HG03159 (cell line): ENCODE measurements around the gene NAGS.
"Not testable (repeated sequence)": the region's sequence is repeated elsewhere in the genome, so short reads cannot be mapped to it uniquely, and the experiment has no call there.

Experiments used
- ATAC-seq: cut with Tn5 transposase; IDR thresholded peaks from one replicate; pipeline ENCODE4 v1.9.1; 2021; ENCODE audit warnings: mild to moderate bottlenecking, moderate library complexity; ENCODE audit not compliant: unreplicated experiment

NAGS gene, protein sequence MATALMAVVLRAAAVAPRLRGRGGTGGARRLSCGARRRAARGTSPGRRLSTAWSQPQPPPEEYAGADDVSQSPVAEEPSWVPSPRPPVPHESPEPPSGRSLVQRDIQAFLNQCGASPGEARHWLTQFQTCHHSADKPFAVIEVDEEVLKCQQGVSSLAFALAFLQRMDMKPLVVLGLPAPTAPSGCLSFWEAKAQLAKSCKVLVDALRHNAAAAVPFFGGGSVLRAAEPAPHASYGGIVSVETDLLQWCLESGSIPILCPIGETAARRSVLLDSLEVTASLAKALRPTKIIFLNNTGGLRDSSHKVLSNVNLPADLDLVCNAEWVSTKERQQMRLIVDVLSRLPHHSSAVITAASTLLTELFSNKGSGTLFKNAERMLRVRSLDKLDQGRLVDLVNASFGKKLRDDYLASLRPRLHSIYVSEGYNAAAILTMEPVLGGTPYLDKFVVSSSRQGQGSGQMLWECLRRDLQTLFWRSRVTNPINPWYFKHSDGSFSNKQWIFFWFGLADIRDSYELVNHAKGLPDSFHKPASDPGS

DNA sequence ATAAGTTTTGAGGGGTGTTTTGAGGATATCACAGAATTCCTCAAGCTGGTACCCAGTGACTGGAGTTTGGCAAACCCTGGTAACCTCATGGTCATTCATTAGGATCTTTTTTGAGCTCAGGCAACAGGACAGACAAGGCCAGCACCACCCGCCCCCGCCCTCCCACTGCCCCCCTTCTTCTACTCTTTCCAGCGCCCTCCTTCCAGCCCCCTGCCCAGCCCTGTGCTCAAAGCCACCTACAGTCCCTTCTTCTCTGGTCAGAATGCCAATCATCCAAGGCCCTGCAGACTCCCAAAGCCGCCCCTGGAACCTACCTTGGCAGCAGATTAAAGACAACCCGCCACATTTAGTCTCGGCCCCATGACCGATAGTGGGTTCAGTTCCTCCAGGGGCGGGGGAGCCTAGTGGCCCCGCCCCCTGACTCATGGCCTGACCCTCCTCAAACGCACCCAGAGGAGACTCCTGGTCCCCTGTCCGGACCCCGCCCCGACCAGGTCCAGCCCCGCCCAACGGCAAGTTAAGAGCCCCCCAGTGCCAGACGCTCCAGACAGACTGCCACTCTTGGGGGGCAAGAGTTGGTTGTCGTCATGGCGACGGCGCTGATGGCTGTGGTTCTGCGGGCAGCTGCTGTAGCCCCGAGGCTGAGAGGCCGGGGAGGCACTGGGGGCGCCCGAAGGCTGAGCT is at the start of gene NAGS:
TSS of gene NAGS (plus strand) at position 546 of the 684 bp plus-strand sequence. CDS start at position 588, 42 bp downstream.
- ATAC-seq: no peak

DNA sequence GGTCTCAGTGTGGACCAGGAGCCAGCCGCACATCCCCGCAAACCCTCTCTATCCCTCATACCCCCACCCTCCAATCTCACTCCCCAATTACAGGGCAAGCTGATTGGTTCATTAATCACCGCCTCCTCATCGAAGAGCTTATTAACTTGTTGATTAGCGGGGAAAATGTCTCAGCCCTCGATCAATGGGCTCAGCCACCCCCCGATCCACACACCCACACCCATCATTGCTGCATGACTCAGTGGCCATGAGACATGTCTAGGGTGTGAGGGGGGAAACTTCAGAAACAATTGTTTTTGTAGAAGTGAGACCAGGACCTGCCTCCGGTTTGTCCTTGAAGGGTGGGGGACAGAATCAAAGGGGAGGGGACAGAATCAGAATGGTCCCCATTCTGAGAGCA is 48.2 kb upstream of the NAGS start:
- no peak for ATAC-seq

DNA sequence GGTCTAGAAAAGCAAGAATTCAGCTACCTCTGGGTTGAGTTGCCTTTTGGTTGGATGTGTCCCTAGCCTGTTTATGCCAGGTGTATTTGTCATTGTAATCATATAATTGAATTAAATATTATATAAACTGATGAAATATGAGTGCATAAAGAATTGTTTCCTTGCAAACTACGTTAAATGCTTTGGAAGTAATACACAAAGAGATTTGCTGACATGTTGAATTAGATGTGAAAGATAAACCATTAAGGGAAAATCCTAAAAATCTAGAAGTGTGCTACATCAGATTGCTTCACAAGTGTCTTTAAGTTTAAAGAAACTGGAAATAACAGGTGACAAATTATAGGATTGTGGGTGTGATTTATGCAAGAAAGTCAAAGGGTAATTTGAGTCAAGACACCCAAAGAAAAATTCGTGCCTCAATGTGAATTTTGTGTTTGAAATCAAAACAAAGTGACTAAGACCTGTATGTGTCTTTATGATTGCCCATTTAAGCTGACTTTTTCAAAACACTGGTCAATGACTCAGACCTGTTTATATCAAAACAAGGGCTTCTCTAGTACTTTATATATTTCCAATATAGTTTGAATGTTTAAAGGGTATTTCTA is 45.6 kb upstream of the NAGS start:
- no peak for ATAC-seq

DNA sequence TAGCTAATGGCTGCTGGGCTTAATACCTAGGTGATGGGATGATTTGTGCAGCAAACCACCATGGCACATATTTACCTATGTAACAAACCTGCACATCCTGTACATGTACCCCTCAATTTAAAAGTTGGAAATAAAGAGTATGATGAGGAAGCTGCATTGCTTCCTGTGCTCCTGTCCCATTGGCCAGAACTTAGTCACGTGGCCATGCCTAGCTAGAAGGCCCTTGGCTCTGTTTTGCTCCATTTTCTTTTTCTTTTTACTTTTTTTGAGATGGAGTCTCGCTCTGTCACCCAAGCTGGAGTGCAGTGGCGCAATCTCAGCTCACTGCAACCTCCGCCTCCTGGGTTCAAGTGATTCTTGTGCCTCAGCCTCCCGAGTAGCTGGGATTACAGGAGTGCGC is 43.1 kb upstream of the NAGS start:
- not testable (repeated sequence) for ATAC-seq

DNA sequence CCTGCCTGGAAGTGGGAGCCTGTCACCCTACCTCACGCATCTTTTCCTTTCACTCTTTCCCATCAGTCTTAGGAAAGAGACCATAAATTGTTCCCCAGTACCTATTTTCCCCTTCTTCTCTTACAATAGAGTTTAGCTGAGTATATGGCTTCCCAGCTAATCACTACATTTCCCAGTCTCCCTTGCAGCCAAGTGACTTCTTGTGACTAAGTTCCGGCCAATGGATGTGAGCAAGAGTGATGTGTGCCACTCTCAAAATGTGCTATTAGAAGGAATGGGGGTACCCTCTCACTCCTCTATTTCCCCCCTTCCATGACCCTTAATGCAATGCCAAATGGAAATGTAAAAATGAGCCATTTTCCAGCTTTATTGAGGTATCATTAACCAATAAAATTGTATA is 42.5 kb upstream of the NAGS start:
- no peak for ATAC-seq

DNA sequence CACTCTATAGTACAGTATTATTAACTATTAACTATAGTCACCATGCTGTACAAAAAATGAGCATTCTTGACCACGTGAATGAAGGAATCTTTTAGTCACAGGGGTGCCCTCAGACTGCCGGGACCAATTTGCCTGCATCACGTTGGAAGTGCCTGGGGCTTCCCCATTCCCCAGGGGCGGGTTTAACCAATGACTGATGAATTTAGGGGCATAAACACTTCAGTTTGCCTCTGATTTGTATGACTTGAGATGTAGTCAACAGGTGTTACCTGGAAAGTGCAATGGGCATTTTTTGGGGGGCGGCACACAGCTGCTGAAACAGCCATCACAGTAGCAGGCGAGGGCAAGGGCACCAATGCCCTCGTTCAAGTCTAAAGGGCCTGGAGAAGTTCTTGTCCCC is 41.9 kb upstream of the NAGS start:
- ATAC-seq: no peak

DNA sequence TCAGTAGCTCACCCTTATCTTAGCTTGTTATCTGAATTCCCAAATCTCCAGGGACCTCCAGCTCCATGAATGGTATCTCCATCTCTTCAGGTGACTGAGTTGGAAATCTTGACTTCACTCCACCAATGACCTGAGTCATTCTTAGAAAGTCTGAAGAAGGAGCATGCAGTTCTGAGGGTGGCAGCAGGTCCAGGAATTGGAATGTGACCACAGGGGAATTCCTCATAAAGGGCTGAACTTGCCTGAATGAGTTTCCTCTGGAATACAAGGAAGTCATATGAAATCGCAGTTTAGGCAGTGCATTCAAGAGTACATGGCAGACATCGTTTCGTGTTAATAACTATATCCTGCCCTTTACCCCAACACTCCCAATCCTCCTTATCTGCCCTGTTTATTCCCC is 38.1 kb upstream of the NAGS start:
- no peak for ATAC-seq

DNA sequence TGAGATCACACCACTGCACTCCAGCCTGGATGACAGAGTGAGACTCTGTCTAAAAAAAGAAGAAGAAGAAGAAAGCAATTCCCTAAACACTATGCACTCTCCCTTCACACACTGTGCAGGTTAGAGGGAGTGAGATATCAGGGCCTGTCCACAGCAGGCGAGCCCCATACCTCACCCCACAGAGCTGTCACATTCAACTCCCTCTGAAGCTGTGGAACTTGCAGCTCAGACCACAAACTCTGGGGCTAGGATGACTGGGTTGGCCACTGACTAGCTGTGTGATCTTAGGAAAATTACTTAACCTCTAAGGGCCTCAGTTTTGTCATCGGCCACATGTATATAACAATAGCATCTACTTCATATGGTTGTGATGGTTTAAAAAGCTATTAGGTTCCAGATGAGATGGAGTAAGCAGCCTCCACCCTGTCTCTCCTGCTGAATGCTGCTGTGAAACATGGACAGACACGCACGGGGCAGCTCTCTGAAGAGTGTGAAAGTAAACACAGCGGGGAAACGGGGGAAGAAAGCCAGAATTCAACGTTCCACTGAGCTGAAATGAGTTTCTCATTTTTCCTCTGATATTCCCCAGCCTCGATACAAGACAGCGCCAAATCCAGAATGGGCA is 37.1 kb upstream of the NAGS start:
- ATAC-seq: no peak

DNA sequence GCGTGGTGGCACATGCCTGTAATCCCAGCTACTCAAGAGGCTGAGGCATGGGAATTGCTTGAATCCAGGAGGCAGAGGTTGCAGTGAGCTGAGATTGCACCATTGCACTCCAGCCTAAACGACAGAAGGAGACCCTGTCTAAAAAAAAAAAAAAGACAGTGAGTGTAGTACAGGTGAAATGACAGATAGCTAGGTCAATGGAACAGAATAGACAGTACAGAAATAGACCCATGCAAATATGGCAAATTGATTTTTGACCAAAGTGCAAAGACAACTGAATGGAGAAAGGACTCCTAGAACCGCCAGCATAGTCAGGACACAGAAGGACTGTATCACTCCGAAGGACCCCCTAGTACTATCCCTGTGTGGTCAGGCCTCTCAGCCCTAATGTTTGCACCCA is 34.1 kb upstream of the NAGS start:
- no peak for ATAC-seq

DNA sequence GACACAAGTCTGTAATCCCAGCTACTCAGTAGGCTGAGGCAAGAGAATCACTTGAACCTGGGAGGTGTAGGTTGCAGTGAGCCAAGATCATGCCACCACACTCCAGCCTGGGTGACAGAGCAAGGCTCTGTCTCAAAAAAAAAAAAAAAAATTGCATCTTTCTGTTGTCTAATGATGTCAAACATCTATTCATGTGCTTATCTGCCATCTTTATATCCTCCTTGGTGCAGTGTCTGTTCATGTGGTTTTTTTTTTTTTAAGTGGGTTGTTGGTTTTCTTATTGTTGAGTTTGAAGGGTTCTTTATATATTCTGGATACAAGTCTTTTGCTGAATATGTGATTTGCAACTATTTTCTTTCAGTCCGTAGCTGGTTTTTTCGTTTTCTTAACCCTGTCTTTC is 33.0 kb upstream of the NAGS start:
- ATAC-seq: not testable (repeated sequence)

DNA sequence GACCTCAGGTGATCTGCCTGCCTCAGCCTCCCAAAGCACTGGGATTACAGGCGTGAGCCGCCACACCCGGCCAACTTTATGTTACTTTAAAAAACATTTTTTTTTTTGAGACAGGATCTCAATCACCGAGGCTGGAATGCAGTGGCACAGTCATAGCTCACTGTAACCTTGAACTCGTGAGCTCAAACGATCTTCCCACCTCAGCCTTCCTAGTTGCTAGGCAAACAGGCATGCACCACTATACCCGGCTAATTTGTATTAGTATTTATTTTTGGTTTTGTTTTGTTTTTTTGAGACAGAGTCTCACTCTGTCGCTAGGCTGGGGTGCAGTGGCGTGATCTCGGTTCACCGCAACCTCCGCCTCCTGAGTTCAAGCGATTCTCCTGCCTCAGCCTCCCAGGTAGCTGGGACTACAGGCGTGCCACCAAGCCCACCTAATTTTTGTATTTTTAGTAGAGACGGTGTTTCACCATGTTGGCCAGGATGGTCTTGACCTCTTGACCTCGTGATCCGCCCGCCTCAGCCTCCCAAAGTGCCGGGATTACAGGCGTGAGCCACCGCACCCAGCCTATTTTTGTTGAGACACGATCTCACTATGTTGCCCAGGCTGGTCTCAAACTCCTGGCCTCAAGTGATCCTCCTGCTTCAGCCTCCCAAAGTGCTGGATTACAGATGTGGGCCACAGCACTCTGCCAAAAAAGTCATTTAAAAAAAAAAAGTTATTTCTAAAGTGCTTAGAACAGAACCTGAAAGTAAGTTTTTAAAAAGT is 31.8 kb upstream of the NAGS start:
- ATAC-seq: not testable (repeated sequence)

DNA sequence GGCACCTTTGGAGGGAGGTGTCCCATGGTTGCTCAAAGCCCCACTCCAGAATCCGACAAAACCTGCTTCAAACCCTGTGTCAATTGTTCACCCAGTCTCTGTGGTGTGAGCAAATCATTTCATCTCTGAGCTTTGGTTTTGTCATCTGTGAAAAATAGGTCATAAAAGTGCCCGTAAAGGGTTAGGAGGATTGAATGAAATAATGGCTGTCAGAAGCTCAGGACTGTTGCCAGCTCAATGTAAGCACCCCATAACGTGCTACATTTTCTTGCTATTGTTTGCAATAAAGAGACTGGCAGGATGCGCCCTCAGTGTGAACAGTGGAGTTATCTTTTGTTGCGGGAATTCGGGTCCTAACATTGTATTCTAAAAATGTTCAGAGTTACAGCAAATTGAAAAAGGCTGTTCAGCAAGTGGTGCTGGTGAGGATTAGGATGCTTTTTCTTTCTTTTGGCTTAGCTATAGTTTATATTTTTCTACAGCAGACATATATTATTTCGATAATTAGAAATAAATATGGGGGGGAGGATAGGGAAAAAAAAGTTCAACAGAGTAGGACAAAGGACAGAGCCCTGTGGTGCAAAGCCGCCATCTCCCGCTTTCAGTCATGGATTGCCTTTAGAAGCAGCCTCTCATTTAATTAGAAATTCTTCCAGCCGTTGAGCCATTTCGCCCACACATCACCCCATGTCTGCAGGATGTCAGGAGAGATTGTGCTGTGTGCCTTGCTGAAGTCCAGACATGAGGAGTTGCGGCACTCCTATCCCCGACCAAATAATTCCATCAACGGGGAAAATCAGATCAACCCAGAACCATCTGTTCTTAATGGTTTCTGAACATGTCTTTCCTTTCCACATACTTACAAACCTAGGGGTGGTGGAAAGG is 29.8 kb upstream of the NAGS start:
- ATAC-seq: no peak

DNA sequence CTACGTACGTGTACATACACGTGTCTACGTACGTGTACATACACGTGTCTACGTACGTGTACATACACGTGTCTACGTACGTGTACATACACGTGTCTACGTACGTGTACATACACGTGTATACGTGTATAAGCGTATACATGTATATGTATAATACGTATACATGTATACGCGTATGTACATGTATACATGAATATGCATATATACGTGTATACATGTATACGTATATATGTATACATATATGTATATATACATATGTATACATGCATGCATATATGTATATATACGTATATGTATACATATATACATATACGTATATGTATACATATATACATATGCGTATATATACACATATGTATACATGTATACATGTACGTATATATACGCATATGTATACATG is 28.5 kb upstream of the NAGS start:
- no peak for ATAC-seq

DNA sequence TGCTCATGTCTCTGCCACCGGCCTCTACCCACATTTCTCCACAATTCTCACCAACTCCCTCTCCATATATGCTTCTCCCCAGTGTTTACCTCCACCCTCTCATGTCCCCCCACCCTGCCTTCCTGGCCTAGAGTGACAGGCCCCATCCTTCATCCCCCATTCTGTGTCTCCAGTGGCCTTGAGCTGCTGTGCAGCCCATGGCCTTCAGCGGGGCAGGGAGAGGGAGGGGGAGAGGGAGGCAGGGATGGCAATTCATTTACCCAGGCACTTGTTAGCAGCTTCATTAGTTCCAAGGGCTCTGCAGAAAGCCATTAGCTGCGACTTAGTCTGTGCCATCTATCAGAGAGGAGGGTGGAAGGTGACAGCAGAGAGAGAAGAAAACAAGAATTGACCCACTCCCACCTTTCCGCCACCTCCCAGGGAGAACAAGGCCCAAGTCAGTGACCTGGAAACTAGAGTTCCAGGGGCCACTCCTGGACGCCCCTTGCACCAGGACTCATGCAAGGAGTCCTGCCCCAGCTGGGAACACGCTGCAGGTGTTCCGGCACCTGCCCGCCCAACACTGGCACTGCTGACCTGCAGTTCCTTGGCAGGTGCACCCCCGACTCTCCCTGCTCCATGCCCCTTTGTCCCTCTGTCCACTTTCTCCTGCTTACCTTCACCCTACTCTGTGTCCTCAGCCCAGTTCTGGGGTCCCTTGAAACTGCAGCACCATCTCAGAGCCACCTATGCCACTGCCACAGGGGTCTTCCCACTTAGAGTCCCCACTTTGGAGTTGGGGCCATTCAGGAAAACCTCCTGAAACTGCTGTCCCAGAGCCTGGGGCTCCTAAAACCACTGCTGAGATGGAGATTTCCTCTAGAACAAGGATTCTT is 27.2 kb upstream of the NAGS start:
- no peak for ATAC-seq

DNA sequence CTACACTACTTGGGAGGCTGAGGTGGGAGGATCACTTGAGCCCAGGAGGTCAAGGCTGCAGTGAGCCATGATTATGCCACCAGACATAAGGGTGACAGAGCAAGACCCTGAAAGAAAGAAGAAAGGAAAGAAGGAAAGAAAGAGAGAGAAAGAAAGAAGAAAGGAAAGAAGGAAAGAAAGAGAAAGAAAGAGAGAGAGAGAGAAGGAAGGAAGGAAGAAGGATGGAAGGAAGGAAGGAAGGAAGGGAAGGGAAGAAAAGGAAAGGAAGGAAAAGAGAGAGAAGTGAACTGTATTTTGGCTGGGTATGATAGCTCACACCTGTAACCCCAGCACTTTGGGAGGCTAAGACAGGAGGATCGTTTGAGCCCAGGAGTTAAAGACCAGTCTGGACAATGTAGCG is 26.3 kb upstream of the NAGS start:
- no peak for ATAC-seq

DNA sequence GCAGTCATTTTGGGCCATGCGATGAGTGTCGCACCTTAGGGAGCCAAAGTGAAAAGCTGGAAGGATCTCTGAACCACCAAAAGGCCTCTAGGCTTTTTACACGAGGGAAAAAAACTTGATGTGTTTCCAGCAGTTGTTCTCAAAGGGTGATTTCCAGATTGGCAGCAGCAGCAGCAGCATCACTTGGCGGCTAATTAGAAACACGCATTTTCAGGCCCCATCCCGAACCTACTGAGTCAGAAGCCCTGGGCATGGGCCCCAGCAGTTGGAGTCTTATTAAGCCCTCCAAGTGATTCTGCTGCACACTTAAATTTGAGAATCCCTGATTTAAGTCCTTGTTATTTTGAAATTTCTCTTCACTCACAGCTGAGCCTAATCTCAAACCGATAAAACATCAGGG is 25.4 kb upstream of the NAGS start:
- no peak for ATAC-seq

DNA sequence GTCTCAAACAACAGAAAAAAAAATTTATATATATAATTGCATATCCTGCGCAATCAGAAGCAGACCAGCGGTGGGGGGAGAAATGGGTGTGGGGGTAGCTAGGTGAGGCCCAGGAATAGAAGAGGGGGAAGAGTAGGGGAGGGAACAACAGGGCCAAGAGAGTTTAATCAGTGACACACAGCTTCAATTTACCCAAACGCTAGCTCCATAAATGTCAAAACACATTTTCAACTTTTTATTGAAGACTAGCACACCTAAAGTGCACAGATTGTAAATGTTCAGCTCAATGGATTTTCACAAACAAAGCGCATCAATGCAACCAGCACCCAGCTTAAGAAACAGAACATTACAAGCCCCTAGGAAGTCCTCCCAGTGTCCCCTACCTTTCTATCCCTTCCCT is 24.8 kb upstream of the NAGS start:
- no peak for ATAC-seq

DNA sequence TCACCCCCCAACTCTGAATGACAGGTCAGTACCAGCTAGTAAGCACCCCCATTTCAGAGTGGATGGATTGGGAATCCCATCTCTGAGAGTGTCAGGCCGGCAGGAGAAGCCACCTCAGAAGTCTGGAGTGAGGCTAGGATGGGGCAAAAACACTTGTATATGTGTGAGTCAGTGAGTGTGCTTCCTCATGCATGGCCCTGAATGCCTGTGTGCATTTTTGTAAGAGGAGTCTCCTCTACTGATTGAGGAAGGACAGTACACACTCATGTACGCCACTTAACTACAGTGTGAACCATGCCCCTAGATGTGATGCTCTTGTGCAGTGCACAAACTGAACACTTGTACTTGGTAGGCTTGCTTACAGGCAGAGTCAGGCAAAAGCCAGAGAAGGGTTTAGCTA is 22.3 kb upstream of the NAGS start:
- ATAC-seq: no peak

DNA sequence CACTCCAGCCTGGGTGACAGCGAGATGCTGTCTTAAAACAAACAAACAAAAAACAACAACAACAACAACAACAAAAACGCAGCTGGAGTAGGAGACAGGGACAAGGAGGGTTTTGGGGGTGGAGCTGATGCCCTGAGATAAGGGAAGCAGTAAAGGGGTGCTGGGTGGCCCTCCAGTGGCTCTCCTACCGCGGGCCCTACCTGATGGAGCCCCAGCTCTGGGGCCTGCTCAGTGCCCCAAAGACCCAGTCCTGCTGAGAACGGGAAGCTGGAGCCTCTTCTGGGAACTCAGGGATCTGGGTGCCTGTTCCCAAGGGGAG is 21.3 kb upstream of the NAGS start:
- ATAC-seq: no peak
